H9 (cell line): ENCODE results near the gene GMPPB. TPM values are rescaled to one million over a fixed set of nuclear protein-coding genes. Genes with fewer than 3 reads are reported as not detected.

Experiments used
- DNase-seq: peaks from one replicate; pipeline ENCODE4 v3.0.0-alpha.2; 2017
- H2AFZ ChIP-seq: one replicate; pipeline ENCODE4 v1.6.1; 2013; ENCODE audit warnings: mild to moderate bottlenecking, low read length, control low read depth, moderate library complexity
- H2AK5ac ChIP-seq: 2 replicates; pipeline ENCODE4 v1.6.1; 2013; ENCODE audit warnings: low read length, control low read depth, mixed read lengths; ENCODE audit not compliant: insufficient read length
- H2BK120ac ChIP-seq: one replicate; pipeline ENCODE4 v1.6.1; 2013; ENCODE audit warnings: low read depth, mild to moderate bottlenecking, low read length, control low read depth, inconsistent platforms; ENCODE audit not compliant: poor library complexity, severe bottlenecking
- H2BK12ac ChIP-seq: 2 replicates; pipeline ENCODE4 v1.6.1; 2013; ENCODE audit warnings: low read length, control low read depth, mixed read lengths, low read depth; ENCODE audit not compliant: insufficient read length
- H2BK15ac ChIP-seq: 2 replicates; pipeline ENCODE4 v1.6.1; 2013; ENCODE audit warnings: low read depth, low read length, control low read depth
- H2BK20ac ChIP-seq: one replicate; pipeline ENCODE4 v1.6.1; 2013; ENCODE audit warnings: low read depth, mild to moderate bottlenecking, low read length, control low read depth, inconsistent platforms; ENCODE audit not compliant: poor library complexity, severe bottlenecking
- H2BK5ac ChIP-seq: 2 replicates; pipeline ENCODE4 v1.6.1; 2013; ENCODE audit warnings: low read length, control low read depth, mixed read lengths; ENCODE audit not compliant: insufficient read length
- H3K14ac ChIP-seq: 2 replicates; pipeline ENCODE4 v1.6.1; 2013; ENCODE audit warnings: low read length, control low read depth; ENCODE audit not compliant: insufficient read depth
- H3K18ac ChIP-seq: 2 replicates; pipeline ENCODE4 v1.6.1; 2013; ENCODE audit warnings: low read depth, mild to moderate bottlenecking, mixed read lengths, low read length, control low read depth; ENCODE audit not compliant: insufficient read length
- H3K23ac ChIP-seq: 2 replicates; pipeline ENCODE4 v1.6.1; 2013; ENCODE audit warnings: low read length, control low read depth, mixed read lengths, low read depth; ENCODE audit not compliant: insufficient read length
- H3K23me2 ChIP-seq: 2 replicates; pipeline ENCODE4 v1.6.1; 2013; ENCODE audit warnings: low read depth, mild to moderate bottlenecking, mixed read lengths, low read length, control low read depth; ENCODE audit not compliant: insufficient read length, poor library complexity, severe bottlenecking
- H3K27ac ChIP-seq: 2 replicates; pipeline ENCODE4 v1.5.1; 2013; ENCODE audit warnings: low read length, control low read depth, mixed read lengths, low read depth; ENCODE audit not compliant: insufficient read length
- H3K27me3 ChIP-seq: 2 replicates; pipeline ENCODE4 v1.6.1; 2013; ENCODE audit warnings: low read length, control low read depth, inconsistent platforms; ENCODE audit not compliant: insufficient read depth
- H3K4ac ChIP-seq: 2 replicates; pipeline ENCODE4 v1.6.1; 2013; ENCODE audit warnings: low read depth, mild to moderate bottlenecking, control low read depth, inconsistent platforms, low read length, moderate library complexity
- H3K4me1 ChIP-seq: 2 replicates; pipeline ENCODE4 v1.6.1; 2013; ENCODE audit warnings: low read length, control low read depth, inconsistent platforms; ENCODE audit not compliant: insufficient read depth
- H3K4me2 ChIP-seq: 2 replicates; pipeline ENCODE4 v1.6.1; 2013; ENCODE audit warnings: low read length, control low read depth, mixed read lengths; ENCODE audit not compliant: insufficient read length, insufficient read depth
- H3K56ac ChIP-seq: 2 replicates; pipeline ENCODE4 v1.6.1; 2013; ENCODE audit warnings: low read depth, mild to moderate bottlenecking, mixed read lengths, low read length, control low read depth; ENCODE audit not compliant: insufficient read length
- H3K79me1 ChIP-seq: 2 replicates; pipeline ENCODE4 v1.6.1; 2013; ENCODE audit warnings: low read depth, mild to moderate bottlenecking, moderate library complexity, low read length, control low read depth, inconsistent platforms; ENCODE audit not compliant: insufficient read depth, poor library complexity, severe bottlenecking
- H3K79me2 ChIP-seq: 2 replicates; pipeline ENCODE4 v1.6.1; 2013; ENCODE audit warnings: low read length, control low read depth, inconsistent platforms; ENCODE audit not compliant: insufficient read depth
- H3K9ac ChIP-seq: 2 replicates; pipeline ENCODE4 v1.6.1; 2013; ENCODE audit warnings: low read length, control low read depth, mixed read lengths; ENCODE audit not compliant: insufficient read length; ENCODE audit errors: extremely low read depth
- H3K9me3 ChIP-seq: one replicate; pipeline ENCODE4 v1.6.1; 2013; ENCODE audit warnings: low read depth, low read length, inconsistent platforms; ENCODE audit not compliant: control insufficient read depth
- H3T11ph ChIP-seq: one replicate; pipeline ENCODE4 v1.6.1; 2013; ENCODE audit warnings: mild to moderate bottlenecking, low read length, control low read depth, inconsistent platforms
- H4K20me1 ChIP-seq: one replicate; pipeline ENCODE4 v1.6.1; 2013; ENCODE audit not compliant: control insufficient read depth, insufficient read length, insufficient read depth
- H4K5ac ChIP-seq: 2 replicates; pipeline ENCODE4 v1.6.1; 2013; ENCODE audit warnings: low read depth, mild to moderate bottlenecking, mixed read lengths, low read length, control low read depth; ENCODE audit not compliant: insufficient read length
- H4K8ac ChIP-seq: replicated peaks from 2 replicates; pipeline ENCODE4 v1.6.1; 2013; ENCODE audit warnings: low read length, control low read depth, mixed read lengths, low read depth; ENCODE audit not compliant: insufficient read length
- H4K91ac ChIP-seq: 2 replicates; pipeline ENCODE4 v1.6.1; 2013; ENCODE audit warnings: low read depth, mild to moderate bottlenecking, moderate library complexity, mixed read lengths, low read length, control low read depth; ENCODE audit not compliant: insufficient read length
- H3K27ac Mint-ChIP-seq, 3 experiments: 2 replicates in 2 of 3; 3 replicates in 1 of 3; pipeline ENCODE4 v1.8.0; 2020 to 2021; ENCODE audit warnings: mixed read lengths in 3 of 3, mild to moderate bottlenecking in 1 of 3, moderate library complexity in 1 of 3
- H3K27me3 Mint-ChIP-seq: 2 replicates; pipeline ENCODE4 v1.8.0; 2021; ENCODE audit warnings: low read depth, mild to moderate bottlenecking, moderate library complexity, mixed read lengths
- H3K36me3 Mint-ChIP-seq, 3 experiments: 2 replicates in 2 of 3; 3 replicates in 1 of 3; pipeline ENCODE4 v1.8.0; 2020 to 2021; ENCODE audit warnings: low read depth in 3 of 3, mixed read lengths in 3 of 3; ENCODE audit not compliant: insufficient read depth in 1 of 3
- H3K4me1 Mint-ChIP-seq, 2 experiments: 2 replicates each; pipeline ENCODE4 v1.8.0; 2020; ENCODE audit warnings: mixed read lengths in 2 of 2
- H3K4me3 Mint-ChIP-seq, 2 experiments: 2 replicates in 1 of 2; 3 replicates in 1 of 2; pipeline ENCODE4 v1.8.0; 2020 to 2021; ENCODE audit warnings: mild to moderate bottlenecking in 2 of 2, mixed read lengths in 2 of 2, moderate library complexity in 1 of 2
- H3K9me3 Mint-ChIP-seq, 2 experiments: 2 replicates in 1 of 2; 3 replicates in 1 of 2; pipeline ENCODE4 v1.8.0; 2020; ENCODE audit warnings: mild to moderate bottlenecking in 2 of 2, mixed read lengths in 2 of 2, moderate library complexity in 1 of 2
- WGBS: extraction: QIAGEN DNeasy Blood & Tissue Kit; methylation state at CpG from one replicate; pipeline ENCODE4 v1.1.7; 2013; ENCODE audit warnings: missing lambda C conversion rate, low lambda C conversion rate, mixed read lengths; ENCODE audit not compliant: insufficient read length; ENCODE audit errors: extremely low coverage; 5-methylcytosine and 5-hydroxymethylcytosine counted together
- total RNA-seq: library from RNA; stranded (reverse); gene quantifications from 2 replicates; pipeline ENCODE4 v1.2.1, GENCODE V29; 2021
- TF ChIP-seq, protein P1 (sequence below): fragments of 200-600 bp; sonication (generic); conservative IDR thresholded peaks from 3 replicates; pipeline ENCODE4 v1.8.0; 2021; ENCODE audit warnings: antibody characterized with exemption, mild to moderate bottlenecking

The GMPPB gene
- total RNA-seq, 1 experiment from 2014 or later: 31.1 TPM

DNA sequence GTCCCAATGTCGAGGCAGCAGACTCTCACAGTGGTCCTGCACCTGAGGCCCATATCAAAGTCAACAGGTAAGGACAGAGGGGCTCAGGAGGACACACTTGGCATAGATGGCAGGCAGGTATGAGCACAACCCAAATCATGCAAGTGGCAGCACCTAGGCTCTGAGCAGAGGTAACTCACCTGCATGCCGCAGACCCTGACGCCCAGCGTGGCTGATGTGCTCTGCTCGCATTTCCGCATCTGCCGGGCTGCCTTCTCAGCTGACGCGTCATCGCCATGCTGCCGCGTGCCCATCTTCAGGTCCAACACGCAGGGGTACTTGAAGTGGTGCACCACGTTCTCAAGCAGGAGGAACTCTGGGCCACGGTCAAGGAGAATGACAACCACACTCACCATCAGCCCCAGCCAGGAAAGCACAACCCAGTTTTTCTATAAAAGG lies 4.2 kb upstream of the GMPPB start:
- Histone ChIP-seq H3K14ac (no peak overlapping the region), H2BK5ac (no peak overlapping the region), H3K18ac (no peak overlapping the region), H2BK12ac (no peak overlapping the region), H2AFZ (no peak overlapping the region), H4K8ac (no peak overlapping the region), H2AK5ac (no peak overlapping the region), H3K79me2 (no peaks in the 10 kb centered on the region), H3K23ac (no peak overlapping the region), H3K4me1 (no peaks in the 10 kb centered on the region), H4K91ac (no peak overlapping the region), H3K23me2 (peaks cover 14% of the 10 kb centered on the region), H3K27ac (no peak overlapping the region), H3K4ac (no peak overlapping the region), H3T11ph (no peak overlapping the region), H3K79me1 (no peaks in the 10 kb centered on the region), H2BK15ac (no peak overlapping the region), H3K9ac (no peak overlapping the region), H2BK120ac (no peak overlapping the region), H3K4me2 (no peak overlapping the region), H4K5ac (no peak overlapping the region), H3K56ac (no peak overlapping the region), H3K27me3 (no peaks in the 10 kb centered on the region), H2BK20ac (no peak overlapping the region), H4K20me1 (no peaks in the 10 kb centered on the region), H3K9me3 (no peaks in the 10 kb centered on the region)
- Mint-ChIP-seq H3K36me3 (peaks cover 8 to 52% (median 36%) of the 10 kb centered on the region in 3 experiments; a peak in 6 of 7 replicates), H3K4me3 (no peak overlapping the region), H3K9me3 (no peaks in the 10 kb centered on the region), H3K27me3 (no peaks in the 10 kb centered on the region), H3K27ac (no peak overlapping the region), H3K4me1 (peaks cover 6 to 10% of the 10 kb centered on the region in 2 experiments)
- TF ChIP-seq, protein P1, sequence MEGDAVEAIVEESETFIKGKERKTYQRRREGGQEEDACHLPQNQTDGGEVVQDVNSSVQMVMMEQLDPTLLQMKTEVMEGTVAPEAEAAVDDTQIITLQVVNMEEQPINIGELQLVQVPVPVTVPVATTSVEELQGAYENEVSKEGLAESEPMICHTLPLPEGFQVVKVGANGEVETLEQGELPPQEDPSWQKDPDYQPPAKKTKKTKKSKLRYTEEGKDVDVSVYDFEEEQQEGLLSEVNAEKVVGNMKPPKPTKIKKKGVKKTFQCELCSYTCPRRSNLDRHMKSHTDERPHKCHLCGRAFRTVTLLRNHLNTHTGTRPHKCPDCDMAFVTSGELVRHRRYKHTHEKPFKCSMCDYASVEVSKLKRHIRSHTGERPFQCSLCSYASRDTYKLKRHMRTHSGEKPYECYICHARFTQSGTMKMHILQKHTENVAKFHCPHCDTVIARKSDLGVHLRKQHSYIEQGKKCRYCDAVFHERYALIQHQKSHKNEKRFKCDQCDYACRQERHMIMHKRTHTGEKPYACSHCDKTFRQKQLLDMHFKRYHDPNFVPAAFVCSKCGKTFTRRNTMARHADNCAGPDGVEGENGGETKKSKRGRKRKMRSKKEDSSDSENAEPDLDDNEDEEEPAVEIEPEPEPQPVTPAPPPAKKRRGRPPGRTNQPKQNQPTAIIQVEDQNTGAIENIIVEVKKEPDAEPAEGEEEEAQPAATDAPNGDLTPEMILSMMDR: no peak
- DNase-seq: no peak
- no CpG with 5 or more reads among the region's 15 CpGs for WGBS
